Measurements from ENCODE around the gene PLXDC2.
"Not testable (repeated sequence)": the region's sequence is repeated elsewhere in the genome, so short reads cannot be mapped to it uniquely, and the experiment has no call there.

The PLXDC2 gene

DNA sequence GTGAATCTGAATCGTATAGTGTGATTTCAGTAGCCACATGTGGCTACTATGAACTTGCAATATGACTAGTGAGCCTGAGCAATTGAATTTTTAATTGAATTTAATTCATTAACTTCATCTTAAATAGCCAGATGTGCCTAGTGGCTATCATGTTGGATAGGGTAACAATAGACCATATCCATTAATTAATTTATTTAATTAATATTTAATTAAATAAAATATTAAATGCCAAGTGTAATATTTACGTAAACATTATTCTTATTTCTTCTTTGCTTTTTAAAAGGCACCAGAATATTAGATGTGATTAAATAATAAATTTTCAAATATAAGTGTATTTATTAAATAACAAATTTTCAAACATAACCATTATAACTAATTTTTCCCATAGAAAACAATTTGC, 354.4 kb downstream of the PLXDC2 start:
- no peak for TF ChIP-seq POLR2AphosphoS5 (IDR thresholded peaks at IDR 0.05; ENCODE audit: low read depth, low read length)
- TF ChIP-seq POLR2A (IDR thresholded peaks at IDR 0.05; ENCODE audit: low read depth, low read length) = no peak
- no peak for TF ChIP-seq TAF1 (IDR thresholded peaks at IDR 0.05; ENCODE audit: borderline replicate concordance, low read depth, low read length)
- FAIRE-seq = no peak
- DNase-seq (ENCODE audit: insufficient read length) = no peak

- TF ChIP-seq POLR2A (IDR thresholded peaks at IDR 0.05; ENCODE audit: low read depth, low read length) (no peak), POLR2AphosphoS5 (IDR thresholded peaks at IDR 0.05; ENCODE audit: low read depth, low read length) (no peak), TAF1 (IDR thresholded peaks at IDR 0.05; ENCODE audit: borderline replicate concordance, low read depth, low read length) (no peak)
- DNase-seq (ENCODE audit: insufficient read length) (no peak), FAIRE-seq (no peak)
Observed at GRCh38 chr10:20173046-20173445, 356.8 kb downstream of the PLXDC2 start.

DNA sequence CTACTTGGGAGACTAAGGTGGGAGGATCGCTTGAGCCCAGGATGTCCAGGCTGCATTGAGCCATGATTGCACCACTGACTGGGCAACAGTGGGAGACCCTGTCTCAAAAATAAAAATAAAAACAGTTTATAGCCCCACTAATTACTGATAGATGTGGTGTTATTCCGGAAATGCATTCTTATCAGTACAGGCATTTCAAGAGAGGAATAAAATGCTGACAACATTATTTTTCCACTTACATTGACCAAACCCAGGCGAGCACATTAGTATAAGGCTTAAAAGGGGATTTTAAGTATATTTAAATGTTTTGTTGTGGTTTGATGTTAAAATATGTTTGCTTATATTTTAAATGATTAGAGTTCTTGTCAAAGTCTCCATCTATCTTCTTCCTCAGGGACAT, 359.5 kb downstream of the PLXDC2 start:
- DNase-seq (ENCODE audit: insufficient read length) = no peak
- TF ChIP-seq TAF1 (IDR thresholded peaks at IDR 0.05; ENCODE audit: borderline replicate concordance, low read depth, low read length) (no peak), POLR2A (IDR thresholded peaks at IDR 0.05; ENCODE audit: low read depth, low read length) (no peak), POLR2AphosphoS5 (IDR thresholded peaks at IDR 0.05; ENCODE audit: low read depth, low read length) (no peak)
- FAIRE-seq = no peak

DNA sequence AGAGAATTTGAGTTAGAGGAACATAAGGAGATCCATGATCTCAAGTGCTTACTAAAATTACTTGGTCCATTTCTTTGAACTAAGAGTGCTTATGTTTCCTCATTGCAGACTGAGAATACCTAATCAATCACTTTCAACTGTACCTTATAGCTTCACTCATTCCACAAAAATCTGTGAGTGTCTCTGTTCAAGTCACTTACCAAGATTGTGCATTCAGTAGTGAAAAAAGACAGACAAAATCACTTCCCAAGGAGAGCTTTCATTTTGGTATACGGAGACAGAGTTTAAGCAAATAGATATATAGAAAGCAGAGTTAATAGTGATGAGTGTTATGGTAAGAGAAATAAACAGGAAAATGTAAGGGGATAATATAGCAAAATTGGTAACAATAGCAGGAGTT, 364.5 kb downstream of the PLXDC2 start:
- no peak for DNase-seq (ENCODE audit: insufficient read length)
- no peak for FAIRE-seq

GRCh38 chr10:20181434-20181833, 365.2 kb downstream of the PLXDC2 start:
- DNase-seq (ENCODE audit: insufficient read length) = no peak
- no peak for FAIRE-seq
- TF ChIP-seq TAF1 (IDR thresholded peaks at IDR 0.05; ENCODE audit: borderline replicate concordance, low read depth, low read length) = no peak
- no peak for TF ChIP-seq POLR2AphosphoS5 (IDR thresholded peaks at IDR 0.05; ENCODE audit: low read depth, low read length)
- no peak for TF ChIP-seq POLR2A (IDR thresholded peaks at IDR 0.05; ENCODE audit: low read depth, low read length)

More for the DNA sequence above, 364.5 kb downstream of the PLXDC2 start:
- TF ChIP-seq POLR2AphosphoS5 (IDR thresholded peaks at IDR 0.05; ENCODE audit: low read depth, low read length) (no peak), TAF1 (IDR thresholded peaks at IDR 0.05; ENCODE audit: borderline replicate concordance, low read depth, low read length) (no peak), POLR2A (IDR thresholded peaks at IDR 0.05; ENCODE audit: low read depth, low read length) (no peak)

DNA sequence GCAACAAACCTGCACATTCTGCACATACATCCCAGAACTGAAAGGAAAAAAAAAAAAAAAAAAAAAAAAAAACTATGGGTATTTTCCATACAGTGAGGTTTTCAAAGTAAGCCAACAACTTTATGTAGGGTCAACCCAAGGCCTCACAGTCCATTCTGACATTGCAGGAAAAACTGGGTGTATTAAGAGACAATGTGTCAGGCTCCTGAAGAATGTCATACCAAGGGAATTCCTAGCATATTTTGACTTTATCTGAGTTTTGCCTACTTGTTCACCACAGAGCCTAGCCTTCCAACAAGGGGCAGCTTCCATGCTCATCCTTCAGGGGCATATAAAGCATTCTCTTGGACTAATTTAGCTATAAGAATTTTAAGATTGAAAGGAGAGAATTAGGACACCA, 368.9 kb downstream of the PLXDC2 start:
- no peak for TF ChIP-seq POLR2AphosphoS5 (IDR thresholded peaks at IDR 0.05; ENCODE audit: low read depth, low read length)
- no peak for TF ChIP-seq TAF1 (IDR thresholded peaks at IDR 0.05; ENCODE audit: borderline replicate concordance, low read depth, low read length)
- TF ChIP-seq POLR2A (IDR thresholded peaks at IDR 0.05; ENCODE audit: low read depth, low read length) = no peak
- FAIRE-seq (no peak), DNase-seq (ENCODE audit: insufficient read length) (no peak)

GRCh38 chr10:20191392-20191791, 375.2 kb downstream of the PLXDC2 start:
- FAIRE-seq; DNase-seq (ENCODE audit: insufficient read length): not testable (repeated sequence)

DNA sequence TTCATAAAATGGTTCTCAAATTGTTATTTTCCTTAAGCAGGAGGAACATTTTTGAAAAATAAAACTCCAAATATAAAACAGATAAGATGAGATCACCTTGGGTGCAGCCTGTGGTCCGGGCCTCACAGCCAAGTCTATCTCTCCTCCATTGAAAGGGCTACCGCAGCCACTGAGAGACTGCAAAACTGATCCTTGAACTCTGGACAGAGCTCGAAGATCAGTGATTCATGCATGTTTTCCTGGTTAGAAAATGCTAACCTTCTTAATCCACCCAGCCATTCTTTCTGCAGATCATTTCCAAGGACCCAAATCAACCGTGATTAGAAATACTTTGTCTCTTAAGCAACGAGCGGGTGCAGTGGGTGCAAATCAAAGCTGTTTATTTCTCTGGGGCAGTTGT, 378.8 kb downstream of the PLXDC2 start:
- DNase-seq (ENCODE audit: insufficient read length) (no peak), FAIRE-seq (no peak)
- no peak for TF ChIP-seq POLR2AphosphoS5 (IDR thresholded peaks at IDR 0.05; ENCODE audit: low read depth, low read length)
- no peak for TF ChIP-seq POLR2A (IDR thresholded peaks at IDR 0.05; ENCODE audit: low read depth, low read length)
- TF ChIP-seq TAF1 (IDR thresholded peaks at IDR 0.05; ENCODE audit: borderline replicate concordance, low read depth, low read length) = no peak

DNA sequence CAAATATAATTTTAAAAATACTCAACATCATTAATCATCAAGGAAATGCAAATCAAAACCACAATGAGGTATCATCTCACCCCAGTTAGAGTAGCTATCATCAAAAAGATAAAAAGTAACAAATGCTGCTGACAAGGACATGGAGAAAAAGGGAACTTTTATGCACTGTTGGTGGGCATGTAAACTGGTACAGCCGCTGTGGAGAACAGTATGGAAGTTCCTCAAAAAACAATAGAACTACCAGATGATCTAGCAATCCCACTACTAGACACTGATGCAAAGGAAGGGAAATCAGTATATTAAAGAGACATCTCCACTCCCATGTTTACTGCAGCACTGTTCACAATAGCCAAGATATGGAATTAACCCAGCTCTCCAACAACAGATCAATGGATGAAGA, 384.5 kb downstream of the PLXDC2 start:
- no peak for TF ChIP-seq POLR2AphosphoS5 (IDR thresholded peaks at IDR 0.05; ENCODE audit: low read depth, low read length)
- no peak for TF ChIP-seq TAF1 (IDR thresholded peaks at IDR 0.05; ENCODE audit: borderline replicate concordance, low read depth, low read length)
- TF ChIP-seq POLR2A (IDR thresholded peaks at IDR 0.05; ENCODE audit: low read depth, low read length) = no peak
- DNase-seq (ENCODE audit: insufficient read length) (no peak), FAIRE-seq (no peak)

- DNase-seq (ENCODE audit: insufficient read length) = no peak
- TF ChIP-seq TAF1 (IDR thresholded peaks at IDR 0.05; ENCODE audit: borderline replicate concordance, low read depth, low read length) = no peak
- FAIRE-seq = no peak
Observed at GRCh38 chr10:20202337-20202736, 386.1 kb downstream of the PLXDC2 start.

- TF ChIP-seq TAF1 (IDR thresholded peaks at IDR 0.05; ENCODE audit: borderline replicate concordance, low read depth, low read length) (no peak), POLR2AphosphoS5 (IDR thresholded peaks at IDR 0.05; ENCODE audit: low read depth, low read length) (no peak), POLR2A (IDR thresholded peaks at IDR 0.05; ENCODE audit: low read depth, low read length) (no peak)
- DNase-seq (ENCODE audit: insufficient read length) (no peak), FAIRE-seq (no peak)
Observed at GRCh38 chr10:20207653-20208052, 391.4 kb downstream of the PLXDC2 start.

DNA sequence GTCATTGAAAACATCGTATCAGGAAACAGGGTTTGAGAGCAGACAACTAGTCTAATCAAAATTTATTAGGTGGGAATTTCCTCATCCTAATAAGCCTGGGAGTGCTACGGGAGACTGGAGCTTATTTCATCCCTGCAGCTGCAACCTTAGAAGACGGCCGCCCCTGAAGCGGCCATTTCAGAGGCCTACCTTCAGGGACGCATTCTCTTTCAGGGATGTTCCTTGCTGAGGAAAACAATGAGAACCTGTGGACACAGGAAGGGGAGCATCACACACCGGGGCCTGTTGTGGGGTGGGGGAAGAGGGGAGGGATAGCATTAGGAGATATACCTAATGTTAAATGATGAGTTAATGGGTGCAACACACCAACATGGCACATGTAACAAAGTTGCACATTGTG, 392.9 kb downstream of the PLXDC2 start:
- FAIRE-seq; DNase-seq (ENCODE audit: insufficient read length): not testable (repeated sequence)

- FAIRE-seq (no peak), DNase-seq (ENCODE audit: insufficient read length) (no peak)
- TF ChIP-seq POLR2A (IDR thresholded peaks at IDR 0.05; ENCODE audit: low read depth, low read length) (no peak), TAF1 (IDR thresholded peaks at IDR 0.05; ENCODE audit: borderline replicate concordance, low read depth, low read length) (no peak), POLR2AphosphoS5 (IDR thresholded peaks at IDR 0.05; ENCODE audit: low read depth, low read length) (no peak)
Observed at GRCh38 chr10:20215547-20216152, 399.4 kb downstream of the PLXDC2 start.

Data from GM12892 (cell line).